ENCODE measurements around the gene RORB.

Gene RORB

DNA sequence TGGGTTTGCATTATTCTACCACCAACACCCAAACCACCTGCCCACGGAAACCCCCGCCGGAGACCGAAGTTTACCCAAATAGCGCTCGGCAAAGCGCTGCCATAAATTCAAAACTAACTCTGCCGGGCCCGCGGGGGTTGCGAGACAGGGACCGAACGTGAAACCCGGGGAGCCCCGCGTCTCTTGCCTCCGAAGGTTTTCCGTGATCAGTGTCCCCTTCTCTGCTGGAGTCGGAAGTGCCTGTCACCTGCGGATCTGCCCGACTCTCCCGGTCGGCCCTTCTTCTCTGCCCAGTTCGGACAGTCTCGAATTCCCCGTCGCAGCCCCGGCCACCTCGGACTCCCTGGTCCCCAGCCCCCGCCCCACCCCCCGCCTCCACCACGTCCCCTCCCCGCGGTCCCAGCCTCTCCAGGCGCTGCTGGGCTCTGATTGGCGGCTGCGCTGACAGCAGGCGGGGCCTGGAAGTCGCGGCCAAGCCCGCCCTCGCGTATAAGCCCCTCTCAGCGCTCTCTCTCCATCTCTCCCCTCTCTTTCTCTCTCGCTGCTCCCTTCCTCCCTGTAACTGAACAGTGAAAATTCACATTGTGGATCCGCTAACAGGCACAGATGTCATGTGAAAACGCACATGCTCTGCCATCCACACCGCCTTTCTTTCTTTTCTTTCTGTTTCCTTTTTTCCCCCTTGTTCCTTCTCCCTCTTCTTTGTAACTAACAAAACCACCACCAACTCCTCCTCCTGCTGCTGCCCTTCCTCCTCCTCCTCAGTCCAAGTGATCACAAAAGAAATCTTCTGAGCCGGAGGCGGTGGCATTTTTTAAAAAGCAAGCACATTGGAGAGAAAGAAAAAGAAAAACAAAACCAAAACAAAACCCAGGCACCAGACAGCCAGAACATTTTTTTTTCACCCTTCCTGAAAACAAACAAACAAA is at the start of gene RORB:
RORB (plus strand) TSS at position 517 of the 929 bp plus-strand sequence. CDS start 642 bp downstream, outside the sequence.
- DNase-seq (ENCODE audit: low read depth in 3 of 3) = peak in 1 of 3 experiments; percentile 38

- no peak for DNase-seq (ENCODE audit: low read depth in 3 of 3)
These were observed 49.5 kb upstream of the RORB start for GRCh38 chr9:74447451-74448193.

- no peak for DNase-seq (ENCODE audit: low read depth in 3 of 3)
These were observed 48.1 kb upstream of the RORB start for GRCh38 chr9:74449060-74449459.

DNA sequence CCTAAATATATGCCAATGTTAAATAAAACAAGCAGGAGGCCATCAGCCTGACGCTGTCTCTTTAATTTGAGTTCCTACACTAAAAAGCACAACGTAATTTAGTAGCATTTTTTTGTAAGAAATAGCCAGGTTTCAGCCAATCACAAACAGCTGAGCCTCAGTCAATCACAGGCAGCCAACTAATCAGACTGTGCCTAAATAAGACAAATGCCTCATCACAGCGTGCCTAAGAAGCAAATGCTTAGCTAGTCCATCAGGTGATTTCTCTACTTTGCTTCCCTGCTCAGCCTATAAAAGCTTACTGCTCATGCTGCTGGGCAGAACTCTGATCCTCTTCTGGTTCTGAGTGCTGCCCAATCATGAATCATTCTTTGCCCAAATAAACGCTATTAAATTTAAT is 38.3 kb upstream of the RORB start:
- DNase-seq (ENCODE audit: low read depth in 3 of 3) = no peak

- no peak for DNase-seq (ENCODE audit: low read depth in 3 of 3)
These were observed 33.3 kb upstream of the RORB start for GRCh38 chr9:74463825-74464224.

GRCh38 chr9:74478606-74479005 is 18.5 kb upstream of the RORB start:
- no peak for DNase-seq (ENCODE audit: low read depth in 3 of 3)

- DNase-seq (ENCODE audit: low read depth in 3 of 3) = no peak
These were observed 17.4 kb upstream of the RORB start for GRCh38 chr9:74479711-74480110.

DNA sequence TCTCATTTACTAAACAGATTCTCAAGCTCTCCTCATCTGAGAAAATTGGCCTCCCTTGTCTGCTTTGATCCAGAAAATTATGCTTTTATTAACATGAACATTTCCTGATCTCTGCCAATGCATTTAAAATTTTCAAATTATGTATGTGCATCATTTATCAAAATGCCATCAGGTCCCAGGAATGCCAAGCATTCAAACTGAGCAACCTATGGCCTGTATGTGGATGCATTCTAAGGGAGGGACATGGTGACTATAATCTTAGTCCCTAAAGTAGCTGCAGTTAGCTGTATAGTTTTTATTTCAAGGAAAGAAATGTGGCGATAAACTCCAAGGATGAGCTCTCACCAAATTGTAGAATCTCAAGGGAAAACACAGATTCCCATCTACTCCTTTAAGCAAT is 9.7 kb upstream of the RORB start:
- no peak for DNase-seq (ENCODE audit: low read depth in 3 of 3)

DNA sequence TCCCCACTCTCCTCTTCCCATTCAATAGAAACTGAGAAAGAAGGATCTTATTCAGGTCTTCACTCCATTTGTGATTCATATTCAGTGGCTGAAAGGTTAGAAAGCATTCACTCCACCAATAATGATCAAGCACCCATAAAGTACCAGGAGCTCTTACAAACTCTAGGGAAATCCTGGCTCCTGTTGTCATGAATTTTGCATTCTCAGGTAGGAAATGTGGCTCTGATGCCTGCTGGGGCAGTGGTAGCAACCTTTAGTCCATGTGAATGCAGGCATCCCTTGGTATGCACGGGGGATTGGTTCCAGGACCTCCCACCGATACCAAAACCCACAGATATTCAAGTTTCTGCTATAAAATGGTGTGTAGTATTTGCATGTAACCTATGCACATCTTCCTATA is 3.6 kb upstream of the RORB start:
- DNase-seq (ENCODE audit: low read depth in 3 of 3) = no peak

DNA sequence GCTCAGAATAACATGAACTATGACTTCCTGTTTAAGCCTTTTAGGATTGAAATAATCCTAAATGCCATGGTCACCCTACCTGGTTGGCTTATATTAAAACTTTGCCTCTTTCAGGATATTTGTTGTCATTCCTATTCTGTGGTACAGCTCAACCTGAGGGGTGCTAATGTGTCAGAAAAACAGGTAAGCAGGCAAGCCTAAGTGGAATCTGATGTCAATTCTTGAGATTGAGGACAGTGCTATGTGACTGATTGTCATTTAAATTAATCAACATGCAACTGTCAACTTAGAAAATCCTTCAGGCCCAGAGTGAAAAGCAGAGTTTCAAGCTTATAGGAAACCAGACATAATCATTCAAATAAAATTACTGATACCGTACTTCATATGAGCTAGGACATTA is 2.6 kb upstream of the RORB start:
- no peak for DNase-seq (ENCODE audit: low read depth in 3 of 3)

- no peak for DNase-seq (ENCODE audit: low read depth in 3 of 3)
These were observed 729 bp upstream of the RORB start for GRCh38 chr9:74496406-74496805.

DNA sequence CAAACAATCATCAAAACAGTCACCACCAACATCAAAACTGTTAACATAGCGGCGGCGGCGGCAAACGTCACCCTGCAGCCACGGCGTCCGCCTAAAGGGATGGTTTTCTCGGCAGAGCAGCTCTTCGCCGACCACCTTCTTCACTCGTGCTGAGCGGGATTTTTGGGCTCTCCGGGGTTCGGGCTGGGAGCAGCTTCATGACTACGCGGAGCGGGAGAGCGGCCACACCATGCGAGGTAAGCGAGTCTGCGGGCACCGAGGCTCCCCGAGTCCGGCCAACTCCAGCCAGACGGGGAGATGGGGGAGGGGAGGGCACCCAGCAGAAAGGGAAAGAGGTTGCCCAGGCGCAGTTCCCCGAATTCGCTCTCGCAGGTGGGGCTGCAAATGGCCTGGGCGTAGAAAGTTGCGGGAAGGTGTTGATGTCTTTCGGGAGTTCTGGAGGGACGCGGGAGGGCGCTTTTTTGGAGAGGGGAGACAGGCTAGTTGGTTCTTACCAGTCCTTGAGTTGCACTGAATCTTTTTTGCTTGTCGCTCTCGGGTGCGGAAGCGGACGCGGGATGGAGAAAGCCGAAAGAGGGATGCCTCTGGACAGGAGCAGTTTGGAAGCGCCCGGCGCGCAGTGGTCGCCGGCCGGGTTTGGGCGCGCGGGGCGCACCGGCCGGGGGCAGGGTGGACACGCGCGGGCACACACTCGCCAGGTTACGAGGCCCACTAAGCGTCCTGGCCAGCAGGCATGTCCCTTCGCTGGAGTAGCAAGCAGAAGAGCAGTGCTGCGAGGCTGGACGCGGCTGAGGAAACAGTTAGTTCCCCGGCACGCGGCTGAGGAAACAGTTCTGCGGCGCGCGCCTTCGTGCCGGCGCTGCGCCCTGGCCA is 849 bp downstream of the RORB start:
- no peak for DNase-seq (ENCODE audit: low read depth in 3 of 3)

DNA sequence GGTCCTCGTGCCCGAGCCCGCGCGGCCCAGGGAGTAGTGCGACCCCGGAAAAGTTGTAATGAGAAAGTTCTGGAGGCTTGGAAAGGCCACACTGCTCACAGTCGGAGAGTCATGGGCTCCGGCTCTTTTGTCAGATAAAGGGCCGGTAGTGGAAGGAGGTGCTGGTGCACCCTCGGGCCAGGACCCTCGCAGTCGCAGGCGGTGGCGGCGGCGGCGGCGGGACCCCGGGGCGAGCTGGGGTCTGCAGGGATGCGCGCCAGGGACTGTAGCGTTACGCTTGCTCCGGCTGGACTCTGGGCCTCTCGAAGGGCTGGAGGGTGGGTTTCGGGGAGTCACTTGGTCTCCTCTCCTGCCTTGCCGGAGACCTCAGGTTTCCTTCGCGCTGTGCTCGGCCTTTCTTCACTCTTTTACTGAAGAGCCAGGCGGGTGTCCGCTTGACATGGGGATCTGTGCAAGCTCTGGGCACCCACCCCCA is 1.5 kb downstream of the RORB start:
- DNase-seq (ENCODE audit: low read depth in 3 of 3) = no peak

DNA sequence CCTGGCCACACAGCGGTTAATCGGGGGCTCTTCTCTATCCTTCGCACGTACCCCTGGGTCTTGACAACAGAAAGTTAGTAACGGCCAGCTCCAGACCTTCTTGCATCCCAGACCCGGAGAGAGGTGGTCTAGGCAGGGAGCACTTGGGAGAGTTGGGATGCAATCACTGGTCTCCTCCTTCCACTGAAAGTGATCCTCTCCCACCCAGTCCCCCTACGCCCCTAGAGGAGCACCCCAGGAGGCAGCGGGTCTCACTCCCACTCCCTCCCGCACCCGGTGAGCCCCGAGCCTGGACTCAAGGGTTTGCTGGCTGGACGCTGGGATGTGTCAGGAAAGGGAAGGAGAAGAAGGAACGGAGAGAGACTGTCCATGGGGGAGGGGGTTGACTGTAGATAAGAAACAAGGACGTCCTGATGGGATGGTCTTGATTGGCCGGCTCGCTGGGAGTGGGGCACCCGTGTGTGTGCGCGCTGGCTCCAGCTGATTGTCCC is 2.0 kb downstream of the RORB start:
- DNase-seq (ENCODE audit: low read depth in 3 of 3) = no peak

DNA sequence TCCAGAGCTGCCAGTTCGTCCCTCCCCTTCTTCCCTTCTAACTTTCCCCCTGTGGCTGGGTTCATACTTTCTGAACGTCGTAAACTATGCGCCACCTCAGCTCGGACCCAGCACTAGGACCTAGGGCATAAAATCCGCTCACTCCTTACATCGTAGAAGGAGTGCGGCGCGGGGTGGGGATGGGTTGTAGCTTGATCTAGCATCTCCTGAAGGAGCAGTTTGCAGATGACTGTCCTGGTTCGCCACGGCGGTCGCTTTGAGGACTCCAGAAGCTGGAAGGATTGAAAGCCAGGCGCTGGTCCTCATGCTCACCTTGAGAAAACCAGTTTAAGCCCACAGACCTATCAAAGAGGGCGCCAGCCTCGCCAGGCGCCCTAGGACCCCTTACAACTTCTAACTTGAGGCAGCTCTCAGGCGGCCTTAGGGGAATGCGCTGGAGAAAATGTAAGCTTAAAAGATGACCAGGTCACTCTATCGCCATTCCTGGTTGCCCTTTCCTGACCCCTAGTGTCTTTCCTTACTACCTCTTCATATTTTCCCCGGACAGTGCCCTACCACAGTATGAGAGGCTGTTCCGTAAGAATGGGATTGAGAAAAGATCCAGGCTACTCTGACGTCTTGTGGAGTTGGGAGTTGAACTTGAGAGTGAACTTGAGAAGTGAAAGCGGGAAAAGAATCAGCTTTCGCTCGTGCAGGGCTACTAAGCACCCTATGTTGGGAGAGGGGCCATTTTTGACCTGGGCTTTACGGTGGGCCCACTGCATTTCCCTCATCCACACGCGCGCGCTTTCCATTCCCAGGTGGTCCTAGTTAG is 2.8 kb downstream of the RORB start:
- no peak for DNase-seq (ENCODE audit: low read depth in 3 of 3)

DNA sequence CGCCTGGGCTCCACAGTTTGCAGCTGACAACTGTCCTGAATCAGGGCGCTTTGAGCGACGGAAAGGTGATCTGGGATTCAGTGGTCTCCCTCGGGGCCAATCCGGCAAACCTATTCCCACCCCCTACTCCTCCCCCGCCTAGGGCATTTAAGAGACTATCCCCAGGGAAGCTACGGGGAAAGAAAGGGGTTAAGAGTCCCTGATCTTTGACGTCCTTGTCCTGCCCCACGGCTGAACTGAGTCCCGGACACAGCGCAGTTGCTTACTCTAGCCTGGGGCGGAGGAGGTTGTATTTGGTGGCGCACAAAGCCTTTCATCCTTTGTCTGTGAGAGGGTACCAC is 3.4 kb downstream of the RORB start:
- no peak for DNase-seq (ENCODE audit: low read depth in 3 of 3)

DNA sequence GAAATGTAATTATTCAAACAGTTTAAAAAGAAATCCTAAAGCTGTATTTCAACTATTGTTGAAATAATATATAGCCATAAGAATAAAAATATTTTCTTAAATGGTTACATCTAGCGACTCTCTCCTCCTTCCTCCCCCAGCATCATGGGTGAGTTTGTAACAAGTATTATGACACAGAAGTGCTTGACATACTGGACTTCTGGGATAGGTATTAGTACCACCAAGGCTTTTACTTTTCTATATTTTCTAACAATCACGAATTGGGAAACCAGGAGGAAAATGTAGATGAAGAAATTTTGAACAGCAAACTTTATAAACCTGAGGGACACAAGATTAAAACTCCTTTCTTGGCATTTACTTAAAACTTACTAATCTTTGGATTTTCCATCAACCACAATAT is 4.4 kb downstream of the RORB start:
- DNase-seq (ENCODE audit: low read depth in 3 of 3) = no peak

DNA sequence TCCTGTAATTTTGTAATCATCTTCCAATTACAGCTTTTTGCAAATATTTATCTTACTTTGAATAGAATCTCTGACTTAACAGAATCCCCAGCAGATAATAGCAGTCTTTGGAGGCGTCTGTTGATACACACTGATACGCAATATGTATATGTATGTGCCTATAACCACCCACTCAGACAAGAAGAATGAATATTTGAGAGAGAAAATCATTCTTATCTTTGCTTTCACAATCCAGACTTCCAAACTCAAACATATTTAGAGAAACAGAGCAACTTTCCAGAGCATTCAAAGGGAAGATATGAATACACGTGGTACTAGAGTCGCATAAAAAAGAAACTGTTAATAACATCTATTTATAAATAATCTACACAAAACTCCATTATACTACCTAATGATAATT is 6.1 kb downstream of the RORB start:
- no peak for DNase-seq (ENCODE audit: low read depth in 3 of 3)

GRCh38 chr9:74503666-74504065 is 6.5 kb downstream of the RORB start:
- DNase-seq (ENCODE audit: low read depth in 3 of 3) = no peak

- no peak for DNase-seq (ENCODE audit: low read depth in 3 of 3)
These were observed 14.2 kb downstream of the RORB start for GRCh38 chr9:74511333-74511732.

DNA sequence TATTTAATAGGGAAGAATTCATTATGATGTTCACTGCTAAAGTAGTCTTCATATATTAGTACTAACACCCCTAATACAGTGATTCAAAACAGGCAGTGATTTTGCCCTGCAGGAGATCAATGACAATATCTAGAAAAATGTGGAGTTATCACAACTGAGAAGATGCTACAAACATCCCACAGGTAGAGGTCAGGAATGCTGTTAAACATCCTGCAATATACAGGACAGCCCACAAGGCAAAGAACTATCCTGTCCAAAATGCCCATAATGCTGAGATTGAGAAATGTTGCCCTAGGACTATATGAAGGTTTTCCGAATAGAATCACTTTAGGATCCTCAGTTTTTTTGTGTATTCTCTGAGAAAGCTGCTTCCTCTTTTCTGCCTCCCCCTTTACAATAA is 15.3 kb downstream of the RORB start:
- DNase-seq (ENCODE audit: low read depth in 3 of 3) = no peak

Data from stimulated activated CD4-positive, alpha-beta T cell treated with anti-CD3 and anti-CD28 coated beads, TNF-alpha, amount 100 ng/mL, for 24 hours (primary cell).